ENCODE results near the gene LCNL1. TPM values are rescaled to one million over a fixed set of nuclear protein-coding genes. Genes with fewer than 3 reads are reported as not detected.

LCNL1 gene
- total RNA-seq, 2 experiments from 2014 or later: not detected

GRCh38 chr9:136950656-136951276, 32.0 kb upstream of the LCNL1 start:
- POLR2A ChIA-PET: interaction anchor here (0.7 to 1.5 kb wide), 2 partner anchors 41 to 42 kb away, joined by 3 read pairs; partner anchors contain the start of gene PAXX
- H3K4me1 Mint-ChIP-seq (ENCODE audit: low read depth): peaks cover 4% of the 10 kb centered on the region
- no peaks in the 10 kb centered on the region for H3K36me3 Mint-ChIP-seq (ENCODE audit: low read depth)
- H3K4me3 Mint-ChIP-seq: peak overlapping the region; percentile 76
- peak overlapping the region; percentile 82 for H3K27ac Mint-ChIP-seq
- no peak for ATAC-seq
- H3K9me3 Mint-ChIP-seq: no peaks in the 10 kb centered on the region
- H3K27me3 Mint-ChIP-seq: no peaks in the 10 kb centered on the region
- no peak for DNase-seq
- intact Hi-C loops (cut with micrococcal nuclease): no loop called here
- CTCF ChIA-PET: interaction anchor here (1.3 kb wide), 1 partner anchor 84 kb away, joined by 6 read pairs; no protein-coding TSS in a partner anchor
- no peak for TF ChIP-seq CTCF (IDR thresholded peaks at IDR 0.05)

DNA sequence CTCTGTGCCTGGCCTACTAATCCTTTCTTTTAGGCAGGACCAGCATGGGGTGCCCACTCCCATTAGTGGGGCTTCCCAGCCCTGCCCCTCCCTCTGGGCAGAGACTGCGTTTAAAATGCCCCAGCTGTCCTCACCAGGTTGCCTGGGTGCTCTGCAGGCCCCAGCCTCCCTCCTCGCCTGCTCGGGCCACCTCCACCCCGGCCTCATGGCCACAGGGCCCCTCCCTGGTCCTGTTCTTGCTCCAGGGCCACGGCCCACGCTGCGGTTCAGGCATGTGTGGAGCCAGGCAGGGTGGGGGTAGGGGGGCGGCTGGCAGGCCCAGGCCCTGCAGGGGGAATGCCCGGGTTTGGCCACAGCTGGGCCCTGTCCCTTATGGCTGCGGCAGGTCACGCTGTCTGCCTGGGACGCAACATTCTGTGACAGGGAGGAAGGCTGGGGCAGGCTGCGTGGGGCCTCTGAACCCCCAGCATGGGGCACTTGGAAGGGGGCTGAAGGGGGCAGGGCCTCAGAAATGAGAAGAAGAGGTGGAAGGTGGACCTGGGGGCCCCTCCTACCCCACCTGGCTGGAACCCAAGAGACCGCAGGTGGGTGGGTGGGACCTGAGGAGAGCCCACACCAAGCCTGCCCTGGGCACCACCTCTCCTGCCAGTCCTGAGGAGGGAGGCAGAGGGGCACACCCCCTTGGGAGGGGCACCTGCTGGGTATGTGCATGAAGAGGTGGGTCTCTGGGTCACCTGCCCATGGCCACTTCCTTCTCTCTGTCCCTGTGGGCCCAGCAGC, 31.1 kb upstream of the LCNL1 start, which contains the start of gene LCN12:
LCN12 (plus strand) TSS at position 733 of the 780 bp plus-strand sequence. CDS start 55 bp downstream, outside the sequence.
- POLR2A ChIA-PET: interaction anchor here (0.7 kb wide), 1 partner anchor 40 kb away, joined by 3 read pairs; no protein-coding TSS in a partner anchor
- ATAC-seq (no peak), DNase-seq (no peak)
- no peak for TF ChIP-seq CTCF (IDR thresholded peaks at IDR 0.05)
- no peak within 1 kb of the TSS for H3K4me3 Mint-ChIP-seq
- no peak within 1 kb of the TSS for H3K27ac Mint-ChIP-seq
- intact Hi-C loops (cut with micrococcal nuclease): no loop called here
- H3K9me3 Mint-ChIP-seq: peaks cover 4% of the 10 kb centered on the region
- H3K27me3 Mint-ChIP-seq: no peaks in the 10 kb centered on the region
- no peaks in the 10 kb centered on the region for H3K36me3 Mint-ChIP-seq (ENCODE audit: low read depth)
- CTCF ChIA-PET: interaction anchor here (1.3 kb wide), 1 partner anchor 83 kb away, joined by 6 read pairs; no protein-coding TSS in a partner anchor
- H3K4me1 Mint-ChIP-seq (ENCODE audit: low read depth): peaks cover 4% of the 10 kb centered on the region

- H3K9me3 Mint-ChIP-seq: peaks cover 4% of the 10 kb centered on the region
- no peak overlapping the region for H3K27ac Mint-ChIP-seq
- peaks cover 4% of the 10 kb centered on the region for H3K4me1 Mint-ChIP-seq (ENCODE audit: low read depth)
- no peak for TF ChIP-seq CTCF (IDR thresholded peaks at IDR 0.05)
- no peaks in the 10 kb centered on the region for H3K36me3 Mint-ChIP-seq (ENCODE audit: low read depth)
- H3K4me3 Mint-ChIP-seq: no peak overlapping the region
- H3K27me3 Mint-ChIP-seq: no peaks in the 10 kb centered on the region
- POLR2A ChIA-PET: no interaction called here
- DNase-seq (no peak), ATAC-seq (no peak)
- intact Hi-C loops (cut with micrococcal nuclease): no loop called here
- CTCF ChIA-PET: no interaction called here
Observed at GRCh38 chr9:136952321-136952850, 30.4 kb upstream of the LCNL1 start.

GRCh38 chr9:136952876-136953770, 29.7 kb upstream of the LCNL1 start:
- Mint-ChIP-seq H3K36me3 (ENCODE audit: low read depth) (no peaks in the 10 kb centered on the region), H3K9me3 (peaks cover 4% of the 10 kb centered on the region), H3K4me1 (ENCODE audit: low read depth) (peaks cover 3% of the 10 kb centered on the region), H3K27me3 (no peaks in the 10 kb centered on the region), H3K4me3 (no peak overlapping the region), H3K27ac (no peak overlapping the region)
- POLR2A ChIA-PET: no interaction called here
- CTCF ChIA-PET: no interaction called here
- DNase-seq (no peak), ATAC-seq (no peak)
- intact Hi-C loops (cut with micrococcal nuclease): no loop called here
- TF ChIP-seq CTCF (IDR thresholded peaks at IDR 0.05): no peak

Measured in activated CD8-positive, alpha-beta T cell treated with anti-CD3 and anti-CD28 coated beads for 36 hours (primary cell).